Loucy (cell line): Measurements from ENCODE around the gene YTHDF1.

Source experiments
- H2AFZ ChIP-seq: fragments of 200-600 bp; sonication (generic); 2 replicates; pipeline ENCODE4 v1.6.0; 2016; ENCODE audit warnings: antibody characterized with exemption, mild to moderate bottlenecking, low read length, moderate library complexity
- H3F3A ChIP-seq: fragments of 200-600 bp; 2 replicates; pipeline ENCODE4 v1.6.0; 2016; ENCODE audit warnings: antibody characterized with exemption, low read depth, mild to moderate bottlenecking
- H3K27me3 ChIP-seq: fragments of 200-600 bp; sonication (generic); 2 replicates; pipeline ENCODE4 v1.6.1; 2014; ENCODE audit warnings: low read length, mild to moderate bottlenecking; ENCODE audit not compliant: insufficient read depth, poor library complexity, severe bottlenecking
- H3K36me3 ChIP-seq: fragments of 200-600 bp; sonication (generic); 2 replicates; pipeline ENCODE4 v1.6.1; 2016; ENCODE audit warnings: low read length; ENCODE audit not compliant: insufficient read depth
- H3K4me1 ChIP-seq: fragments of 200-600 bp; sonication (generic); 2 replicates; pipeline ENCODE4 v1.5.1; 2014; ENCODE audit warnings: low read length, mild to moderate bottlenecking; ENCODE audit not compliant: insufficient read depth, poor library complexity, severe bottlenecking
- H3K4me2 ChIP-seq: fragments of 200-600 bp; sonication (generic); 2 replicates; pipeline ENCODE4 v1.6.0; 2014; ENCODE audit warnings: antibody characterized with exemption, low read length, low read depth, mild to moderate bottlenecking; ENCODE audit not compliant: poor library complexity, severe bottlenecking
- H3K4me3 ChIP-seq: fragments of 200-600 bp; sonication (generic); 2 replicates; pipeline ENCODE4 v1.5.1; 2014; ENCODE audit warnings: low read length, mild to moderate bottlenecking, mixed read lengths; ENCODE audit not compliant: poor library complexity, severe bottlenecking
- H3K79me2 ChIP-seq: fragments of 200-600 bp; sonication (generic); 2 replicates; pipeline ENCODE4 v1.6.1; 2014; ENCODE audit warnings: low read length; ENCODE audit not compliant: insufficient read depth
- H3K9ac ChIP-seq: fragments of 200-600 bp; sonication (generic); 2 replicates; pipeline ENCODE4 v1.6.0; 2014; ENCODE audit warnings: mild to moderate bottlenecking, low read depth, low read length, moderate library complexity; ENCODE audit not compliant: poor library complexity, severe bottlenecking
- H3K9me2 ChIP-seq: fragments of 200-600 bp; sonication (generic); replicated peaks from 2 replicates; pipeline ENCODE4 v1.6.1; 2016; ENCODE audit warnings: low read depth, low read length, mixed read lengths
- H3K9me3 ChIP-seq: fragments of 200-600 bp; sonication (generic); 2 replicates; pipeline ENCODE4 v1.6.1; 2014; ENCODE audit warnings: mild to moderate bottlenecking, antibody characterized with exemption, low read length, low read depth; ENCODE audit not compliant: insufficient read depth
- H4K20me1 ChIP-seq: fragments of 200-600 bp; sonication (generic); 2 replicates; pipeline ENCODE4 v1.6.0; 2014; ENCODE audit warnings: antibody characterized with exemption, low read length, mild to moderate bottlenecking; ENCODE audit not compliant: insufficient read depth, poor library complexity, severe bottlenecking
- CTCF ChIP-seq: fragments of 200-600 bp; sonication (generic); conservative IDR thresholded peaks from 2 replicates; pipeline ENCODE4 v1.5.1; 2014; ENCODE audit warnings: mild to moderate bottlenecking, antibody characterized with exemption, low read length
- EZH2phosphoT487 ChIP-seq: fragments of 200-600 bp; IDR thresholded peaks from 2 replicates; pipeline ENCODE4 v1.6.1; 2018; ENCODE audit warnings: antibody characterized with exemption, mild to moderate bottlenecking, moderate library complexity, borderline replicate concordance

Gene YTHDF1

GRCh38 chr20:63206878-63207277 lies 9.1 kb downstream of the YTHDF1 start:
- Histone ChIP-seq H3K9me3 (no peaks in the 10 kb centered on the region), H3K4me2 (no peak overlapping the region), H3K27me3 (no peaks in the 10 kb centered on the region), H3F3A (no peaks in the 10 kb centered on the region), H3K9me2 (no peaks in the 10 kb centered on the region), H2AFZ (no peak overlapping the region), H3K4me3 (no peak overlapping the region), H3K9ac (no peak overlapping the region), H3K4me1 (peaks cover 23% of the 10 kb centered on the region), H3K36me3 (peaks cover 92% of the 10 kb centered on the region; the same call in 1 of the 2 replicates), H3K79me2 (peaks cover 99% of the 10 kb centered on the region), H4K20me1 (peaks cover 91% of the 10 kb centered on the region)
- TF ChIP-seq EZH2phosphoT487 (no peak), CTCF (no peak)

- Histone ChIP-seq H3K4me2 (no peak overlapping the region), H3K27me3 (no peaks in the 10 kb centered on the region), H3F3A (no peaks in the 10 kb centered on the region), H3K9me3 (no peaks in the 10 kb centered on the region), H3K4me1 (peaks cover 16% of the 10 kb centered on the region), H3K9ac (no peak overlapping the region), H3K9me2 (no peaks in the 10 kb centered on the region), H3K79me2 (peaks cover 99% of the 10 kb centered on the region), H4K20me1 (peaks cover 92% of the 10 kb centered on the region), H3K36me3 (peaks cover 92% of the 10 kb centered on the region; the same call in 1 of the 2 replicates), H3K4me3 (no peak overlapping the region), H2AFZ (no peak overlapping the region)
- TF ChIP-seq EZH2phosphoT487 (no peak), CTCF (no peak)
Observed at GRCh38 chr20:63205896-63206295, 10.0 kb downstream of the YTHDF1 start.

- no peak overlapping the region for H2AFZ ChIP-seq
- H3K9me3 ChIP-seq, result no peaks in the 10 kb centered on the region
- no peak overlapping the region for H3K4me3 ChIP-seq
- peaks cover 6% of the 10 kb centered on the region for H3K4me1 ChIP-seq
- no peak overlapping the region for H3K4me2 ChIP-seq
- no peaks in the 10 kb centered on the region for H3K9me2 ChIP-seq
- no peak for TF ChIP-seq CTCF
- no peak for TF ChIP-seq EZH2phosphoT487
- H3K36me3 ChIP-seq, result peaks cover 86% of the 10 kb centered on the region; the same call in 1 of the 2 replicates
- H3K79me2 ChIP-seq, result peaks cover 99% of the 10 kb centered on the region
- H3K27me3 ChIP-seq, result no peaks in the 10 kb centered on the region
- H4K20me1 ChIP-seq, result peaks cover 91% of the 10 kb centered on the region
- no peak overlapping the region for H3K9ac ChIP-seq
- no peaks in the 10 kb centered on the region for H3F3A ChIP-seq
Observed at GRCh38 chr20:63204362-63204761, 11.6 kb downstream of the YTHDF1 start.
